ENCODE results near the gene PGLYRP4. TPM values are rescaled to one million over a fixed set of nuclear protein-coding genes. Genes with fewer than 3 reads are reported as not detected.

Gene PGLYRP4
- total RNA-seq, 1 donor from 2014 or later: not detected

GRCh38 chr1:153365696-153366095 is 17.1 kb upstream of the PGLYRP4 start:
- no peak overlapping the region for H3K4me3 ChIP-seq (ENCODE audit: low read depth, low read length)
- no peak for DNase-seq (ENCODE audit: low read depth)
- no peaks in the 10 kb centered on the region for H3K36me3 ChIP-seq (ENCODE audit: control insufficient read depth, insufficient read depth, low read length)
- no peak for TF ChIP-seq CTCF (IDR thresholded peaks at IDR 0.05; ENCODE audit: insufficient read depth, low read length, severe bottlenecking)
- no peaks in the 10 kb centered on the region for H3K27me3 ChIP-seq (ENCODE audit: control insufficient read depth, insufficient read depth, low read length)
- FAIRE-seq: no peak

GRCh38 chr1:153364766-153365666 is 16.4 kb upstream of the PGLYRP4 start:
- Histone ChIP-seq H3K36me3 (ENCODE audit: control insufficient read depth, insufficient read depth, low read length) (no peaks in the 10 kb centered on the region), H3K27me3 (ENCODE audit: control insufficient read depth, insufficient read depth, low read length) (no peaks in the 10 kb centered on the region), H3K4me3 (ENCODE audit: low read depth, low read length) (no peak overlapping the region)
- FAIRE-seq (peak; percentile 96), DNase-seq (ENCODE audit: low read depth) (peak; percentile 88)
- TF ChIP-seq CTCF (IDR thresholded peaks at IDR 0.05; ENCODE audit: insufficient read depth, low read length, severe bottlenecking): peak; percentile 33

- Histone ChIP-seq H3K36me3 (ENCODE audit: control insufficient read depth, insufficient read depth, low read length) (no peaks in the 10 kb centered on the region), H3K4me3 (ENCODE audit: low read depth, low read length) (no peak overlapping the region), H3K27me3 (ENCODE audit: control insufficient read depth, insufficient read depth, low read length) (no peaks in the 10 kb centered on the region)
- TF ChIP-seq CTCF (IDR thresholded peaks at IDR 0.05; ENCODE audit: insufficient read depth, low read length, severe bottlenecking): no peak
- DNase-seq (ENCODE audit: low read depth) (peak; percentile 83), FAIRE-seq (no peak)
Measured at GRCh38 chr1:153364156-153364555, 15.5 kb upstream of the PGLYRP4 start.

GRCh38 chr1:153363641-153364040 is 15.0 kb upstream of the PGLYRP4 start:
- FAIRE-seq (peak; percentile 64), DNase-seq (ENCODE audit: low read depth) (no peak)
- H3K27me3 ChIP-seq (ENCODE audit: control insufficient read depth, insufficient read depth, low read length): no peaks in the 10 kb centered on the region
- no peak for TF ChIP-seq CTCF (IDR thresholded peaks at IDR 0.05; ENCODE audit: insufficient read depth, low read length, severe bottlenecking)
- H3K36me3 ChIP-seq (ENCODE audit: control insufficient read depth, insufficient read depth, low read length): no peaks in the 10 kb centered on the region
- H3K4me3 ChIP-seq (ENCODE audit: low read depth, low read length): no peak overlapping the region

- Histone ChIP-seq H3K4me3 (ENCODE audit: low read depth, low read length) (no peak overlapping the region), H3K36me3 (ENCODE audit: control insufficient read depth, insufficient read depth, low read length) (no peaks in the 10 kb centered on the region), H3K27me3 (ENCODE audit: control insufficient read depth, insufficient read depth, low read length) (no peaks in the 10 kb centered on the region)
- FAIRE-seq (no peak), DNase-seq (ENCODE audit: low read depth) (no peak)
- no peak for TF ChIP-seq CTCF (IDR thresholded peaks at IDR 0.05; ENCODE audit: insufficient read depth, low read length, severe bottlenecking)
Measured at GRCh38 chr1:153362187-153362775, 13.6 kb upstream of the PGLYRP4 start.
